ENCODE measurements around the gene HMX2. TPM values are rescaled to one million over a fixed set of nuclear protein-coding genes. Genes with fewer than 3 reads are reported as not detected.

HMX2 gene
- total RNA-seq, 2 experiments from 2014 or later, result 0.62 to 0.99 TPM

DNA sequence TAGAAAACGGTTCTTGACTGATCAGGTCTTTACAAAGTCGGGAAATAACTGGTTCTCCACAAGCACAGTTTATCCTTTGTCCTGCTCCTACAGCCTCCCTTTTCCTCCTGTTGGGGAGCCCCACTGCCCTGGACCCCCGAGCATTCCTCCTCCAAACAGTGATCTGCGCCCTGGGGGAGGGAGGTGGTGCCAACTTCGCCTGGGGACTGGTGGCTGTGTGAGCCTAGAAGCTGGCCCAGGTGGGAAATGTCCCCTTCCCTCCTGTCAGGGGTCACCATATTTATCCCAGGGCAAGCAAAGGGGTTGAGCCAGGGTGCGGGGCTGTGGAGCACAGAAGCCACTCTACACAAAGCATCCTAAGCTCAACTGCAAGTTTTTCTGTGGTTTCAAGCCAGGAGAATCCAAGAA lies 6.9 kb upstream of the HMX2 start:
- Mint-ChIP-seq H3K27ac (no peak overlapping the region), H3K36me3 (ENCODE audit: low read depth) (no peaks in the 10 kb centered on the region), H3K4me3 (no peak overlapping the region), H3K9me3 (no peaks in the 10 kb centered on the region), H3K27me3 (ENCODE audit: low read depth) (peaks cover 92% of the 10 kb centered on the region), H3K4me1 (ENCODE audit: low read depth) (peaks cover 59% of the 10 kb centered on the region)
- intact Hi-C loops (cut with micrococcal nuclease), result loop anchor here (1.0 to 10.0 kb wide), 2 partner anchors 239 to 1014 kb away; no protein-coding TSS in a partner anchor
- CTCF ChIA-PET, result interaction anchor here (0.6 to 1.5 kb wide), 3 partner anchors 9 to 134 kb away, joined by 3 to 7 read pairs (median 6); no protein-coding TSS in a partner anchor
- DNase-seq, result no peak

DNA sequence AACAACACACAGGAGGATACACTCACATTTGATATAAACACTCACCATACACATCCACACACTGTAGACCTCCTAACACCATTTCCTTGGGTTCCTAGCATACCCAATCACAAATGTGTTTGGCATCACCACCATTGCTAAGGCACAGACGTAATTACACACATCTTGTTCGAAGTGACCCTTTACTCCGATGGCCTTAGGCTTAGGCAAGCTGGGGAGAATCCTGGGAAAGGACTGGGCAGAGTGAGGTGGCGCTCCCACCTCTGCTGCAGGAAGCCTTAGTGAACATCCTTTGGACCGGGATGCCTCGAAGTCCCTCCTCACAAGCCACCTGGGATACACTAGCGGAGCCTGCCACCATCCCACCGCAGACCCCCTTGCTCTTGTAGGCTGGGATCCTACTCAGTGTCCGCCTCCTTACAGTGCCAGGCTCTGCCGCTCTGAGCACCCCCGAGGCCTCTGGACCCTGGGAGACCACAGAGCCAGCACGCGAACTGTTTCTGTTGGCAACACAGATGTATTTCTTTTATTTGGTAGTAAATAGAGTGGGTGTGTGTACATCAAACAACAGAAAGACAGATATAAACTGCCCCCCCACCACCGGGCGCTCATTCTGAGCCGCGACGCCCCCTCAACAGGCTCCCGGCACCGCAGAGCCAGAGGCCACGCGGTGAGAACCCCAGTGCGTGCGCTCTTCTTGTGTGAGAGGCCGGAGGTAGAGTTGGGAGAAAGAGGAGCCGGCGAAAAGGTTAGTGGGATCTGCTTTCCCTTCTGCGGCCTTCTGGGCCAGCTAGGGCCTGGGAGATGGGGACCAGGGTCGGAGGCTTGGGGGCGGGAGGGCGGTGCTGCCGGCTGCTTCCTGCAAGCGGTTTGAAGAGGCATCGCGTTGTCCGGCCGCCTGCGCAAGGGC lies 5.9 kb upstream of the HMX2 start:
- Mint-ChIP-seq H3K27ac (no peak overlapping the region), H3K4me3 (no peak overlapping the region), H3K9me3 (no peaks in the 10 kb centered on the region), H3K4me1 (ENCODE audit: low read depth) (peaks cover 58% of the 10 kb centered on the region), H3K36me3 (ENCODE audit: low read depth) (no peaks in the 10 kb centered on the region), H3K27me3 (ENCODE audit: low read depth) (peaks cover 91% of the 10 kb centered on the region)
- CTCF ChIA-PET, result interaction anchor here (0.5 to 1.5 kb wide), 3 partner anchors 8 to 325 kb away, joined by 3 to 6 read pairs (median 5); no protein-coding TSS in a partner anchor
- no peak for DNase-seq
- intact Hi-C loops (cut with micrococcal nuclease), result loop anchor here (10.0 kb wide), 1 partner anchor 1013 kb away; no protein-coding TSS in a partner anchor

DNA sequence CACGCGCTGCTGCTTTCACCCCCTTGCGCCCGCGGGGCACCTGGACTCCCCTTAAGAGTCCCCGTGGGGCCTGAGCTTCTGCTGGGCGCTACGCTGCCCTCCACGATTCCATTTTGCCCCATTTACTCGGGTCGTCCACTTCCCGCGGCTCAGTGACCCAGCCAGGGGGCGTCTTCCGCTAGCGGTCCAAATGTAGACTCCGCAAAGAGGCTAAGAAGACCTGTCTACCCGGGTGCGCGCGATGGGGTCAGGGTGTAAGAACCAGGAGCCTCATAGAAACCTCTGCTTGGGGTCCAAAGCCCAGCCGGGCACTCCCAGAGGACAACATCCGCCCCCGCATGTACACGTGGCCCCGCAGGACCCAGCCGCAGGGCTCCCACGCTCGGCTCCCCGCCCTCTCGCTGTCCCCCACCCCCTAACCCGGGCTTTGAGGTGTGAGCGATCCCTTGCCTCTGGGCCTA lies 5.2 kb upstream of the HMX2 start:
- CTCF ChIA-PET, result interaction anchor here (0.5 kb wide), 1 partner anchor 324 kb away, joined by 5 read pairs; no protein-coding TSS in a partner anchor
- no peak for DNase-seq
- Mint-ChIP-seq H3K4me3 (no peak overlapping the region), H3K9me3 (no peaks in the 10 kb centered on the region), H3K4me1 (ENCODE audit: low read depth) (peaks cover 59% of the 10 kb centered on the region), H3K36me3 (ENCODE audit: low read depth) (no peaks in the 10 kb centered on the region), H3K27ac (no peak overlapping the region), H3K27me3 (ENCODE audit: low read depth) (peaks cover 91% of the 10 kb centered on the region)
- intact Hi-C loops (cut with micrococcal nuclease), result loop anchor here (10.0 kb wide), 1 partner anchor 1012 kb away; no protein-coding TSS in a partner anchor

DNA sequence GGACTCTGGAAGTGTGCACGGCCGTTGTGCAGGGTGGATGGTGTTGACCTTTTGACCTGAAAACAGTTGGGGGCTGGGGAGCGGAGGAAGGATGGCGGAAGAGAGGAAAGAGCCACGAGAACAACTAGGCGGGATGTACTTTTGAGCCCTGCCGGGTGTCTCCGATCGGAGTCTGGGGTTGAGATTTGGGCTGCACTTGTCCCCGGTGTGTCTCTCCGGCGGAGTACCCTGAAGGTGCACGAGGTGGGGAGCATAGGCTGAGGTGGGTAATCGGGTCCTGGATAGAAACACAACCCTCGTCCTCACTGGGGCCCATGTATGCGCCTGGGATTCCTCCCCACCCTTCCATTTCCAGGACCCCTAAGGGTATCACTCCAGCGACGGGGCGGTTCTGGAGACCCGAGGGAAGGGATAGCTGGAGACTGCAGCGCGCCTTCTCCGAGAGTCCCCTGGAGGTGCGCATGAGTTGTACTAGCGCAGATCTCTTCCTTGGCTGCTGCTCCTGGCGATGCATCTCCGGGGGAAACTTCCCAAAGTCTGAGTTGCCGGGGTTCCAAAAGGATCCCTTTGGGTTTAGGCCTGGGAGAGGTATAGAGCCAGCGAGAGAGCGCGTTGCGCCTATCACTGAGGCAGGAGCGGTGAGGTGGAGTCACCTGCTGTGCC lies 4.6 kb upstream of the HMX2 start:
- CTCF ChIA-PET, result no interaction called here
- Mint-ChIP-seq H3K27me3 (ENCODE audit: low read depth) (peaks cover 85% of the 10 kb centered on the region), H3K4me1 (ENCODE audit: low read depth) (peaks cover 59% of the 10 kb centered on the region), H3K27ac (no peak overlapping the region), H3K4me3 (no peak overlapping the region), H3K36me3 (ENCODE audit: low read depth) (no peaks in the 10 kb centered on the region), H3K9me3 (no peaks in the 10 kb centered on the region)
- no peak for DNase-seq
- intact Hi-C loops (cut with micrococcal nuclease), result loop anchor here (10.0 kb wide), 1 partner anchor 1012 kb away; no protein-coding TSS in a partner anchor

DNA sequence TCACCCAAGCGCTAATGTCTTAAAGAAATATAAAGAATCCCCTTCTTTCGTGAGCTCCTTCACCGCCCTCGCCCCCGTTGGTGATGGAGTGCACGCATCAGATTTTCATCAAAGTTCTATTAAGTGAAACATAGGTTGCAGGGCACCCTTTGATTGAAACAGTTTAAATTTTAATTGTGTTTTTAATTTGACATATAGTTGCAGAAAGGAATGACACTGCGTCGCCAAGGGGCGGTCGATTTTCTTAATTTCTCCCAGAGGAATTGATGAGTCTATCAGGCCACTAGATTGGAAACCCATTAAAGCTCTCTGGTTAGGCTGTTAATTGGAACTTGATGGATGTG lies 4.1 kb upstream of the HMX2 start:
- CTCF ChIA-PET, result interaction anchor here (0.6 kb wide), 1 partner anchor 11 kb away, joined by 5 read pairs; no protein-coding TSS in a partner anchor
- DNase-seq, result no peak
- Mint-ChIP-seq H3K27me3 (ENCODE audit: low read depth) (peaks cover 82% of the 10 kb centered on the region), H3K4me1 (ENCODE audit: low read depth) (peaks cover 60% of the 10 kb centered on the region), H3K27ac (no peak overlapping the region), H3K36me3 (ENCODE audit: low read depth) (no peaks in the 10 kb centered on the region), H3K4me3 (no peak overlapping the region), H3K9me3 (no peaks in the 10 kb centered on the region)
- intact Hi-C loops (cut with micrococcal nuclease), result loop anchor here (10.0 kb wide), 1 partner anchor 1011 kb away; no protein-coding TSS in a partner anchor

DNA sequence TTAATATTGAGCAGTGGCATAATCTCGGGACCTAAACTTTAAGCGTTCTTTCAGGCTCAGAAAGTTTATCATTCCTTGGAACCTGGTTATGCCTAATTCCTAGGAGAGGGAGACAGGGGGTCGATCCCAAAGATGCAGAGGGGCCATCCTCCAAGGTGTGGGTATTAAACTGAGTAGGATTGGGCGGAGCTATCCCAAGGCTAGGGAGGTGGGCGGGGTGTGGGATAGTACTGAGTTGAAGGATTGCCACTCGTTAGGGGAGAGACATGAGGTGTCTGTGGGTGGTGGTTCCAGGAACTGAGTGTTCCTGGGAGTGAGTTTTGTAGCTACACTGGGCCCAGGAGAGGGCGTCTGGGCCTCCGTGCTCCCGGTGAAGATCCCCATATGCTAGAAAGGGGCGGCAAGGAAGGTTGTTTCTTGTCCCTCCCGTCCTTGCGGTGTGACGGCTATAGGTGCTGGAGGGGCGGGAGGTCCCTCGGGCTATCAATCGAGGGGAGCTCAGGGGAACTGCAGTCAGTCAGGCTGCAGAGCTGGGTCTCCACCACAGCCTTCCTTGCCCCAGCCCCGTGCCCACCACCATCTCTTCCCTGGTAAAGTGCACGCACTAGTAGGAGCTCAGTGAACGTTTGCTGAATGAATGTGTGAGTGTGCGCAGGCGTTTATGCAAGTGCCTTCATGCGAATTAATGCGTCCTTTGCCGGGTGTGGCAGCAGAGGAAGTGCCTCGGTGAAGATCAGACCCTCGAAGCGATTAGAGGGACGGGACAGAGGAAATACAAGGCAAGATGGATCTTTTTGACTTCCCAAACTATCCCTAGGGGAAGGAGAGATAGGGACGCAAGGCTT lies 3.0 kb upstream of the HMX2 start:
- H3K9me3 Mint-ChIP-seq, result no peaks in the 10 kb centered on the region
- H3K27ac Mint-ChIP-seq, result no peak overlapping the region
- intact Hi-C loops (cut with micrococcal nuclease), result loop anchor here (1.0 to 10.0 kb wide), 2 partner anchors 10 to 1010 kb away; partner anchors contain the start of gene HMX3
- H3K4me1 Mint-ChIP-seq (ENCODE audit: low read depth), result peaks cover 59% of the 10 kb centered on the region
- no peaks in the 10 kb centered on the region for H3K36me3 Mint-ChIP-seq (ENCODE audit: low read depth)
- CTCF ChIA-PET, result interaction anchor here (0.6 to 1.6 kb wide), 5 partner anchors 11 to 1274 kb away, joined by 3 to 6 read pairs (median 3); partner anchors contain the start of gene OAT
- H3K4me3 Mint-ChIP-seq, result no peak overlapping the region
- peaks cover 75% of the 10 kb centered on the region for H3K27me3 Mint-ChIP-seq (ENCODE audit: low read depth)
- no peak for DNase-seq

DNA sequence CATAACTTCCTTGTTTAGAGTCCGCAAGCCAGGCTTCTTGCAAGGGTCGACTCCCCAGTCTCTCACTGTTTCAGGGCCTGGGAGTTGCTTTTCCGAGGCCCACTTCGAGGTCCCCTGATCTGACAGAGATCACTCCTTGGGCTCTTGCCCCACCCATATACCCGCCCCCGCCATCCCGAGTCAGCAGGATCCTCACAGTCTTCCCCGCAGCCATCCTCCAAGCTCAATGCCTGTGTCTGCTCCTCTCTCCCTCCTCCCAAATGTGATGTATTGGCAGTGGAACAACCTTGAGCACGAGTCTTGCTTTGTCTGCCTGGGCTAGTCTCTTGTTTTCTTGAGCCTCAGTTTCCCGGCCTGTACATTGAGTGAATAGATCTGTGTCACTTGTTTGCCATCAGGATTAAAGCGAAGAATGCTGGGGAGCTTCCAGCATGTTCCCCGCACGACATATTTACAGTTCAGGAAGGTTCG lies 2.4 kb upstream of the HMX2 start:
- H3K4me1 Mint-ChIP-seq (ENCODE audit: low read depth), result peaks cover 63% of the 10 kb centered on the region
- peak overlapping the region; percentile 20 for H3K4me3 Mint-ChIP-seq

DNA sequence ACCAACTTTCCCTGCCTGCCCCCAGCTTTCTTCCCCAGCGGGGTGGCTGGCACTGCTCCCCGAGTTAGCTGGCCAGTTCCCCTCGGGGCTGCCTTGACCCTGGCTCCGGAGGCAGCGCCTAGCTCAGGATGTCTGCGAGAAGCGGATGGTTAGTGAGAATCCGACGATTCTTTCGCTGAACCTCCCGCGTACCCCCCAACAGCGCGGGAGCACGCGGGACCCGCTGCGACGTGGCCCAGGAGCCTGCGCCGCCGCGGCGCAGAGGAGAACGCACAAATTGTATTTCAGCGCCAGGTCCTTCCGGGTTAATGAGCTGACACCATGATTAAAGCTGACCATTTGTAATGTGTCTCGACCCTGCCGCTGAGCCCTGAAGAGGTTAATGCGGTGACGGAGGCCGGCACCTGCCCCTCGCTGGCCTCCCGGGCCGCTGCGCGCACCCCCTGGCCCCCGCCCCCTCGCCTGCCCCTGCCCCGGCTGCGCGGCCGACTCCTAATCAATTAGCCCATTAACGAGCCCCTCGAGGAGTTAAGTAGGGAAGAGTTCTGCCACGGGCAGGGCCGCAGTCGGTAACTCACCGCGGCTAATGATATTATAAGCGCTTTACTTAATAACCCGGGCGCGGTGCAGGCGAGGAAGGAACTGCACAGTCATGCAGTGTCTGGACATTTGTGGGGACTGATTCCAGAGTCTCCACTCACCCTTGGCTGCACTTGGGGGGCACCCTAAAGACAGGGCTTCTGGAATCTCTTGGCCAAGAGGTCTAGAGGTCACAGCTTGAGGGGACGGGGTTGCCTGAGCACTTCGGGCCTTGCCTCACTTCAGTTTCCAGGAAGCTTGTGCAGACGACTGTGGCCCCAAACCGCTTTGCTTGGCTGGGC lies 1.7 kb upstream of the HMX2 start:
- no peaks in the 10 kb centered on the region for H3K36me3 Mint-ChIP-seq (ENCODE audit: low read depth)
- CTCF ChIA-PET, result interaction anchor here (1.6 kb wide), 1 partner anchor 12 kb away, joined by 5 read pairs; no protein-coding TSS in a partner anchor
- no peak for DNase-seq
- intact Hi-C loops (cut with micrococcal nuclease), result loop anchor here (10.0 kb wide), 1 partner anchor 1009 kb away; no protein-coding TSS in a partner anchor
- no peak overlapping the region for H3K27ac Mint-ChIP-seq
- H3K9me3 Mint-ChIP-seq, result no peaks in the 10 kb centered on the region
- peaks cover 65% of the 10 kb centered on the region for H3K27me3 Mint-ChIP-seq (ENCODE audit: low read depth)
- peak overlapping the region; percentile 63 for H3K4me3 Mint-ChIP-seq
- H3K4me1 Mint-ChIP-seq (ENCODE audit: low read depth), result peaks cover 65% of the 10 kb centered on the region

More for the DNA sequence above, 2.4 kb upstream of the HMX2 start:
- H3K9me3 Mint-ChIP-seq, result no peaks in the 10 kb centered on the region
- CTCF ChIA-PET, result interaction anchor here (0.6 to 1.6 kb wide), 5 partner anchors 11 to 1273 kb away, joined by 3 to 6 read pairs (median 3); partner anchors contain the start of gene OAT
- no peak for DNase-seq
- H3K27ac Mint-ChIP-seq, result no peak overlapping the region
- intact Hi-C loops (cut with micrococcal nuclease), result loop anchor here (1.0 to 10.0 kb wide), 2 partner anchors 10 to 1009 kb away; partner anchors contain the start of gene HMX3
- no peaks in the 10 kb centered on the region for H3K36me3 Mint-ChIP-seq (ENCODE audit: low read depth)
- peaks cover 72% of the 10 kb centered on the region for H3K27me3 Mint-ChIP-seq (ENCODE audit: low read depth)

DNA sequence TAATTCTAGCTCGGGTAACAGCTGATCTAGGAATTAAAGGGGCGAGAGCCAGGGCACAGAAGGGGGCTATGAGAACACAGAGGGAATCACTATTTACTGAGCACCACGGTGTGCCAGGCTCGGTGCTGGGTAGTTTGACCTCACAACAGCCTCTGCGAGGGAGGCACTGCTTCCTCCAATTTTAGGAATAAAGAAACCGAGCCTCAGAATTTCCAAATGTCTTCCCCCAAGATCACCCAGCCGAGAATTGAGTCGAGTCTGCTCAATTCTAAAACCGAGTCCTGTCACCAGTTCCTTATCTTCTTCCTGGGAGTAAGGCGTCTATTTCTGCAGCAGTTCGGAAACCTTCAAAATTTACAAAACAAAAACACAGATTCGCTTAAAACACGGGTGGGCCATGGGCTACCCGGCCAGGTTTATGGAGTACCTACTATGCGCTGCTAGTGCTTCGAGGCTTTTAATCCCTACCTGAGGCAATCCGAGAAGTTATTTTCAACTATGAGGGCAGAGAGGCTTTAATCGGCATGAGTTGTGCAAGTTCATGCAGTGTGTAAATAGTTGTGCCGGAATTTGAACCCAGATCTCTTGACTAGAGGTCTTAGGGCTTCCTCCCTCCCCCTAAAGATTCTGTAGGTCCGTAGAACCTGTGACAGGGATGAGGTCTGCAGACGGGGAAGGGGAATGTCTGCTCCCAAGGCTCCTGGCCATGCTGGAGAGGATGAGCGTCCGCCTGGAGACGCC lies 872 bp upstream of the HMX2 start:
- Mint-ChIP-seq H3K36me3 (ENCODE audit: low read depth) (no peaks in the 10 kb centered on the region), H3K27me3 (ENCODE audit: low read depth) (peaks cover 57% of the 10 kb centered on the region), H3K4me3 (peak overlapping the region; percentile 63), H3K9me3 (no peaks in the 10 kb centered on the region), H3K4me1 (ENCODE audit: low read depth) (peaks cover 65% of the 10 kb centered on the region), H3K27ac (no peak overlapping the region)
- DNase-seq, result no peak
- CTCF ChIA-PET, result no interaction called here
- intact Hi-C loops (cut with micrococcal nuclease), result loop anchor here (10.0 kb wide), 1 partner anchor 1008 kb away; no protein-coding TSS in a partner anchor

Measured in activated naive CD4-positive, alpha-beta T cell treated with anti-CD3 and anti-CD28 coated beads for 36 hours (primary cell).